GM21723 (cell line): Measurements from ENCODE around the gene NFKB1.
A peak's percentile ranks its signal among the peaks of the same experiment; 100 is the strongest.
"Not testable (repeated sequence)": the region's sequence is repeated elsewhere in the genome, so short reads cannot be mapped to it uniquely, and the experiment has no call there.

Experiments
- ATAC-seq: cut with Tn5 transposase; IDR thresholded peaks from one replicate; pipeline ENCODE4 v1.9.1; 2021; ENCODE audit warnings: mild to moderate bottlenecking, moderate library complexity; ENCODE audit not compliant: unreplicated experiment

Gene NFKB1

GRCh38 chr4:102593147-102593546 is 92.0 kb downstream of the NFKB1 start:
- ATAC-seq, result no peak

- no peak for ATAC-seq
Observed at GRCh38 chr4:102594000-102594399, 92.8 kb downstream of the NFKB1 start.

GRCh38 chr4:102596532-102596931 is 95.4 kb downstream of the NFKB1 start:
- ATAC-seq, result no peak

GRCh38 chr4:102598086-102598761 is 97.1 kb downstream of the NFKB1 start:
- ATAC-seq, result peak; percentile 57

GRCh38 chr4:102598762-102599374 is 97.7 kb downstream of the NFKB1 start:
- peak; percentile 67 for ATAC-seq

GRCh38 chr4:102599455-102599854 is 98.3 kb downstream of the NFKB1 start:
- ATAC-seq, result peak; percentile 29

- no peak for ATAC-seq
Observed at GRCh38 chr4:102599886-102600285, 98.7 kb downstream of the NFKB1 start.

- ATAC-seq, result no peak
Observed at GRCh38 chr4:102600689-102601088, 99.5 kb downstream of the NFKB1 start.

GRCh38 chr4:102601586-102602227 is 100.5 kb downstream of the NFKB1 start:
- ATAC-seq, result no peak

GRCh38 chr4:102604222-102604940 is 103.2 kb downstream of the NFKB1 start:
- ATAC-seq, result no peak

- ATAC-seq, result no peak
Observed at GRCh38 chr4:102606261-102606660, 105.1 kb downstream of the NFKB1 start.

- ATAC-seq, result no peak
Observed at GRCh38 chr4:102606846-102607450, 105.8 kb downstream of the NFKB1 start.

GRCh38 chr4:102608190-102608589 is 107.0 kb downstream of the NFKB1 start:
- no peak for ATAC-seq

- no peak for ATAC-seq
Observed at GRCh38 chr4:102610007-102610406, 108.8 kb downstream of the NFKB1 start.

GRCh38 chr4:102610476-102610875 is 109.3 kb downstream of the NFKB1 start:
- no peak for ATAC-seq

- ATAC-seq, result no peak
Observed at GRCh38 chr4:102612210-102612609, 111.1 kb downstream of the NFKB1 start.

GRCh38 chr4:102612824-102613366 is 111.7 kb downstream of the NFKB1 start:
- no peak for ATAC-seq

- ATAC-seq, result no peak
Observed at GRCh38 chr4:102614801-102615200, 113.6 kb downstream of the NFKB1 start.

GRCh38 chr4:102616636-102617035 is 115.5 kb downstream of the NFKB1 start:
- no peak for ATAC-seq

- not testable (repeated sequence) for ATAC-seq
Observed at GRCh38 chr4:102619021-102619420, 117.9 kb downstream of the NFKB1 start.
